Hepatocyte (in vitro differentiated cells): ENCODE data around the gene TACC3. TPM values are rescaled to one million over a fixed set of nuclear protein-coding genes. Genes with fewer than 3 reads are reported as not detected.

Experiments used
- DNase-seq: peaks from one replicate; pipeline ENCODE4 v3.0.0-alpha.2; 2016; ENCODE audit warnings: low spot score
- H2AFZ ChIP-seq: fragments of 200-600 bp; sonication (generic); 2 replicates; pipeline ENCODE4 v1.6.0; 2016; ENCODE audit warnings: antibody characterized with exemption, mild to moderate bottlenecking
- H3K27ac ChIP-seq: fragments of 200-600 bp; sonication (generic); 2 replicates; pipeline ENCODE4 v1.5.1; 2016; ENCODE audit warnings: mild to moderate bottlenecking
- H3K27me3 ChIP-seq: fragments of 200-600 bp; sonication (generic); 2 replicates; pipeline ENCODE4 v1.6.1; 2016
- H3K36me3 ChIP-seq: fragments of 200-600 bp; sonication (generic); replicated peaks from 2 replicates; pipeline ENCODE4 v1.5.1; 2016; ENCODE audit warnings: low read depth; ENCODE audit not compliant: insufficient read depth
- H3K4me1 ChIP-seq: fragments of 200-600 bp; sonication (generic); 2 replicates; pipeline ENCODE4 v1.5.1; 2016; ENCODE audit warnings: mild to moderate bottlenecking, moderate library complexity; ENCODE audit not compliant: insufficient read depth
- H3K4me2 ChIP-seq: fragments of 200-600 bp; sonication (generic); 2 replicates; pipeline ENCODE4 v1.6.0; 2016
- H3K4me3 ChIP-seq: fragments of 200-600 bp; sonication (generic); 2 replicates; pipeline ENCODE4 v1.5.1; 2016; ENCODE audit warnings: mild to moderate bottlenecking
- H3K79me2 ChIP-seq: fragments of 200-600 bp; sonication (generic); 2 replicates; pipeline ENCODE4 v1.6.0; 2017; ENCODE audit warnings: mild to moderate bottlenecking
- H3K9me2 ChIP-seq: fragments of 200-600 bp; sonication (generic); replicated peaks from 2 replicates; pipeline ENCODE4 v1.6.0; 2017; ENCODE audit warnings: mild to moderate bottlenecking; ENCODE audit not compliant: insufficient read depth
- H3K9me3 ChIP-seq: fragments of 200-600 bp; sonication (generic); 2 replicates; pipeline ENCODE4 v1.5.1; 2016; ENCODE audit warnings: low read depth, mild to moderate bottlenecking
- H4K20me1 ChIP-seq: fragments of 200-600 bp; sonication (generic); 2 replicates; pipeline ENCODE4 v1.6.0; 2016; ENCODE audit warnings: mild to moderate bottlenecking; ENCODE audit not compliant: insufficient read depth, poor library complexity, severe bottlenecking
- EZH2 ChIP-seq: fragments of 200-600 bp; sonication (generic); IDR thresholded peaks from 2 replicates; pipeline ENCODE4 v1.6.1; 2016; ENCODE audit warnings: antibody characterized with exemption, mild to moderate bottlenecking, borderline replicate concordance
- EZH2phosphoT487 ChIP-seq: fragments of 200-600 bp; sonication (generic); IDR thresholded peaks from one replicate; pipeline ENCODE4 v1.6.1; 2018; ENCODE audit warnings: antibody characterized with exemption, mild to moderate bottlenecking, low read depth, moderate library complexity; ENCODE audit not compliant: unreplicated experiment, severe bottlenecking
- WGBS: methylation state at CpG from one replicate; pipeline ENCODE4 v1.1.6; 2016; ENCODE audit warnings: low lambda C conversion rate; ENCODE audit errors: missing lambda C conversion rate; 5-methylcytosine and 5-hydroxymethylcytosine counted together
- polyA plus RNA-seq: library from polyadenylated mRNA; unstranded; fragments of >200 nt; fragmentation: Nextera tagmentation; extraction: Ambion mirVana; gene quantifications from 2 replicates; pipeline ENCODE4 v1.2.1, GENCODE V29; 2016
- total RNA-seq: library from RNA; depleted of rRNA; stranded (reverse); fragments of >200 nt; gene quantifications from 2 replicates; pipeline ENCODE4 v1.2.3, GENCODE V29; 2014
- TF ChIP-seq, protein P1 (sequence below): fragments of 200-600 bp; sonication (generic); IDR thresholded peaks from 2 replicates; pipeline ENCODE4 v1.5.1; 2016; ENCODE audit warnings: antibody characterized with exemption, mild to moderate bottlenecking; ENCODE audit not compliant: poor library complexity

The TACC3 gene
- total and polyA plus RNA-seq, 2 experiments from 2014 or later, result 9.3 to 14.8 TPM

DNA sequence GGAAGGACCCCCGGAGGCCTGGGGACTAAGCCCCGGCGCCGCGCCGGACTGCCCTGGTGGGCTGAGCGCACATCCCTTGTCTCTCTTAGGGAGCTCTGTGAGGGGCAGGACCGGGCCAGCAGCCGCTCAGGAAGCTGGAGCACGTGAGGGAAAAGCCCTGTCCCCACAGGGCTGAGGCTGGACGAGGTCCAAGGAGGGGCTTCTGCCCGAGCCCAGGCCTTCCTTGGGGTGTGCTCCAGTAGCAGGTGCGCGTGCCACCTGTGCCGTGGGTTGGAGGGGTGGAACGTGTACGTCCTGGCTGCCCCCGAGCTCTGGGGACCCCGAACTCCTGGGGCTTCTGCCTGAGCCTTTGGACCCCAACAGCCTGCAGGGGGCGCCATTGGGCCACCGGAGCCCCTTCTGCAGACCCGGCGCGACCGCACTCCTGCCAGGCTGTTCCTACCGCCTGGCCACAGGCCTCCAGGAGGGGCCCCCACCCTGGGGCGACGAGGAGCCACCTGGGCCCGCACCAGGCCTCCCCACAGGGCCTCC lies 27.2 kb downstream of the TACC3 start:
- Histone ChIP-seq H3K4me3 (no peak overlapping the region), H3K9me3 (no peaks in the 10 kb centered on the region), H3K36me3 (no peaks in the 10 kb centered on the region), H3K27me3 (no peaks in the 10 kb centered on the region), H3K27ac (no peak overlapping the region), H3K79me2 (no peaks in the 10 kb centered on the region), H4K20me1 (no peaks in the 10 kb centered on the region), H3K9me2 (no peaks in the 10 kb centered on the region), H3K4me2 (peak overlapping the region; percentile 73), H3K4me1 (peaks cover 20% of the 10 kb centered on the region), H2AFZ (no peak overlapping the region)
- WGBS, result 22% methylated on average over 19 of the region's 29 CpGs
- peak; percentile 92 for DNase-seq
- TF ChIP-seq EZH2, result no peak
- TF ChIP-seq, protein P1, sequence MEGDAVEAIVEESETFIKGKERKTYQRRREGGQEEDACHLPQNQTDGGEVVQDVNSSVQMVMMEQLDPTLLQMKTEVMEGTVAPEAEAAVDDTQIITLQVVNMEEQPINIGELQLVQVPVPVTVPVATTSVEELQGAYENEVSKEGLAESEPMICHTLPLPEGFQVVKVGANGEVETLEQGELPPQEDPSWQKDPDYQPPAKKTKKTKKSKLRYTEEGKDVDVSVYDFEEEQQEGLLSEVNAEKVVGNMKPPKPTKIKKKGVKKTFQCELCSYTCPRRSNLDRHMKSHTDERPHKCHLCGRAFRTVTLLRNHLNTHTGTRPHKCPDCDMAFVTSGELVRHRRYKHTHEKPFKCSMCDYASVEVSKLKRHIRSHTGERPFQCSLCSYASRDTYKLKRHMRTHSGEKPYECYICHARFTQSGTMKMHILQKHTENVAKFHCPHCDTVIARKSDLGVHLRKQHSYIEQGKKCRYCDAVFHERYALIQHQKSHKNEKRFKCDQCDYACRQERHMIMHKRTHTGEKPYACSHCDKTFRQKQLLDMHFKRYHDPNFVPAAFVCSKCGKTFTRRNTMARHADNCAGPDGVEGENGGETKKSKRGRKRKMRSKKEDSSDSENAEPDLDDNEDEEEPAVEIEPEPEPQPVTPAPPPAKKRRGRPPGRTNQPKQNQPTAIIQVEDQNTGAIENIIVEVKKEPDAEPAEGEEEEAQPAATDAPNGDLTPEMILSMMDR, result peak; percentile 91

DNA sequence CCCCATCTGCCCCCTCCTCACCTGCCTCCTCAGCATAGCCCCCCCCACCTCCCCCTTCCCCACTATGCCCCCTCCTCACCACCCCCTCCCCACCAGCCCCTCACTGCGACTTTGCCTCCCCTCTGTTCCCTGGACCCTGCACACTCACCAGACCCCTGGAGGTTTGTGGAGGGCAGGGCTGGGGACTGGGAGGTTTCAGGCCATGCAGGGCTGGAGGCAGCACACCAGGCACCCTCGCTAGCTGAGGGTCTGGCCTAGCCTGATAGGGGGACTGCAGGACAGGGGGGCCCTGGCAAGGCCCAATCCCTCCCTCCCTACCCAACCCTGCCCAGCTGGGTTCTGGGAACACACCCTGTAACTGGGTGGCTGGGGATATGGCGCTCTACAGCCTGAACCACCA lies 28.0 kb downstream of the TACC3 start:
- TF ChIP-seq EZH2 (no peak), EZH2phosphoT487 (no peak)
- TF ChIP-seq, protein P1, result no peak
- no peaks in the 10 kb centered on the region for H3K9me2 ChIP-seq
- no peaks in the 10 kb centered on the region for H4K20me1 ChIP-seq
- H3K36me3 ChIP-seq, result no peaks in the 10 kb centered on the region
- no peak overlapping the region for H3K27ac ChIP-seq
- H3K4me3 ChIP-seq, result no peak overlapping the region
- H3K79me2 ChIP-seq, result no peaks in the 10 kb centered on the region
- no peaks in the 10 kb centered on the region for H3K27me3 ChIP-seq
- H3K4me2 ChIP-seq, result no peak overlapping the region
- H3K4me1 ChIP-seq, result peaks cover 28% of the 10 kb centered on the region
- no peak overlapping the region for H2AFZ ChIP-seq
- no peaks in the 10 kb centered on the region for H3K9me3 ChIP-seq
- no peak for DNase-seq
- WGBS, result 63% methylated on average over 3 of the region's 3 CpGs

DNA sequence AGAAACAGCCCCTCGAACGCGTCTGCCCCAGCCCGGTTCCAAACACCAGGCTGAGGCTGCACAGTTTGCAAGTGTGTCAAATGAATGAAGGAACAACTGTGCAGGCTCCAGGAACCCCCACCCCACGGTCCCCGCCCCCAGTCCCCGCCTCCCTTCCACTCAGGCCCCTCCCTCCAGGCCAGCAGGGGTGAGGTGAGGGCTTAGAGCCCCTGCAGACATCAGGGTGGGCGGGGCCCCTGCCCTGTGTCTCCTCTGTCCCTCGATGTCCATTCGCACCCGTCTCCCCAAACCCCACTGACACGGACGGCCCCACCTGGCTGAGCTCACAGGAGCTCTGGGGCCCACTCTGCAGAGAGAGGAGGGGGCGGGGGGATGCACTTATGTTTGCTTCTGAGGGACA lies 28.5 kb downstream of the TACC3 start:
- TF ChIP-seq EZH2 (no peak), EZH2phosphoT487 (no peak)
- TF ChIP-seq, protein P1, result no peak
- Histone ChIP-seq H3K4me1 (peaks cover 30% of the 10 kb centered on the region), H3K27ac (no peak overlapping the region), H3K27me3 (no peaks in the 10 kb centered on the region), H3K9me2 (no peaks in the 10 kb centered on the region), H3K4me3 (no peak overlapping the region), H3K9me3 (no peaks in the 10 kb centered on the region), H3K36me3 (no peaks in the 10 kb centered on the region), H4K20me1 (no peaks in the 10 kb centered on the region), H3K79me2 (no peaks in the 10 kb centered on the region), H2AFZ (no peak overlapping the region), H3K4me2 (no peak overlapping the region)
- 73% methylated on average over 14 of the region's 14 CpGs for WGBS
- no peak for DNase-seq
